ENCODE data around the gene CYSTM1.

Gene CYSTM1

GRCh38 chr5:140205216-140205615 lies 30.2 kb downstream of the CYSTM1 start:
- in situ Hi-C loops (cut with MboI; ENCODE audit: low sequenced_read_pairs): no loop called here

GRCh38 chr5:140205952-140206351 lies 31.0 kb downstream of the CYSTM1 start:
- in situ Hi-C loops (cut with MboI; ENCODE audit: low sequenced_read_pairs): no loop called here

GRCh38 chr5:140207250-140207964 lies 32.4 kb downstream of the CYSTM1 start:
- in situ Hi-C loops (cut with MboI; ENCODE audit: low sequenced_read_pairs): no loop called here

- in situ Hi-C loops (cut with MboI; ENCODE audit: low sequenced_read_pairs): no loop called here
Measured at GRCh38 chr5:140208065-140208464, 33.1 kb downstream of the CYSTM1 start.

GRCh38 chr5:140213370-140213983 lies 38.5 kb downstream of the CYSTM1 start:
- in situ Hi-C loops (cut with MboI; ENCODE audit: low sequenced_read_pairs): no loop called here

- in situ Hi-C loops (cut with MboI; ENCODE audit: low sequenced_read_pairs): no loop called here
Measured at GRCh38 chr5:140214831-140215230, 39.8 kb downstream of the CYSTM1 start.

GRCh38 chr5:140215276-140215675 lies 40.3 kb downstream of the CYSTM1 start:
- in situ Hi-C loops (cut with MboI; ENCODE audit: low sequenced_read_pairs): no loop called here

GRCh38 chr5:140216478-140217074 lies 41.6 kb downstream of the CYSTM1 start:
- in situ Hi-C loops (cut with MboI; ENCODE audit: low sequenced_read_pairs): no loop called here

GRCh38 chr5:140217299-140218026 lies 42.5 kb downstream of the CYSTM1 start:
- in situ Hi-C loops (cut with MboI; ENCODE audit: low sequenced_read_pairs): no loop called here

GRCh38 chr5:140219068-140219991 lies 44.3 kb downstream of the CYSTM1 start:
- in situ Hi-C loops (cut with MboI; ENCODE audit: low sequenced_read_pairs): no loop called here

- in situ Hi-C loops (cut with MboI; ENCODE audit: low sequenced_read_pairs): no loop called here
Measured at GRCh38 chr5:140220032-140220697, 45.2 kb downstream of the CYSTM1 start.

GRCh38 chr5:140220698-140221064 lies 45.7 kb downstream of the CYSTM1 start:
- in situ Hi-C loops (cut with MboI; ENCODE audit: low sequenced_read_pairs): no loop called here

GRCh38 chr5:140221697-140222223 lies 46.8 kb downstream of the CYSTM1 start:
- in situ Hi-C loops (cut with MboI; ENCODE audit: low sequenced_read_pairs): no loop called here

- in situ Hi-C loops (cut with MboI; ENCODE audit: low sequenced_read_pairs): no loop called here
Measured at GRCh38 chr5:140222416-140222815, 47.4 kb downstream of the CYSTM1 start.

GRCh38 chr5:140223567-140223966 lies 48.6 kb downstream of the CYSTM1 start:
- in situ Hi-C loops (cut with MboI; ENCODE audit: low sequenced_read_pairs): no loop called here

GRCh38 chr5:140224658-140225057 lies 49.7 kb downstream of the CYSTM1 start:
- in situ Hi-C loops (cut with MboI; ENCODE audit: low sequenced_read_pairs): no loop called here

GRCh38 chr5:140225396-140225795 lies 50.4 kb downstream of the CYSTM1 start:
- in situ Hi-C loops (cut with MboI; ENCODE audit: low sequenced_read_pairs): no loop called here

- in situ Hi-C loops (cut with MboI; ENCODE audit: low sequenced_read_pairs): no loop called here
Measured at GRCh38 chr5:140227046-140227445, 52.1 kb downstream of the CYSTM1 start.

- in situ Hi-C loops (cut with MboI; ENCODE audit: low sequenced_read_pairs): no loop called here
Measured at GRCh38 chr5:140228364-140228837, 53.4 kb downstream of the CYSTM1 start.

- in situ Hi-C loops (cut with MboI; ENCODE audit: low sequenced_read_pairs): no loop called here
Measured at GRCh38 chr5:140230373-140230772, 55.4 kb downstream of the CYSTM1 start.
